ENCODE results near the gene LECT2.
A peak's percentile ranks its signal among the peaks of the same experiment; 100 is the strongest.

Gene LECT2

DNA sequence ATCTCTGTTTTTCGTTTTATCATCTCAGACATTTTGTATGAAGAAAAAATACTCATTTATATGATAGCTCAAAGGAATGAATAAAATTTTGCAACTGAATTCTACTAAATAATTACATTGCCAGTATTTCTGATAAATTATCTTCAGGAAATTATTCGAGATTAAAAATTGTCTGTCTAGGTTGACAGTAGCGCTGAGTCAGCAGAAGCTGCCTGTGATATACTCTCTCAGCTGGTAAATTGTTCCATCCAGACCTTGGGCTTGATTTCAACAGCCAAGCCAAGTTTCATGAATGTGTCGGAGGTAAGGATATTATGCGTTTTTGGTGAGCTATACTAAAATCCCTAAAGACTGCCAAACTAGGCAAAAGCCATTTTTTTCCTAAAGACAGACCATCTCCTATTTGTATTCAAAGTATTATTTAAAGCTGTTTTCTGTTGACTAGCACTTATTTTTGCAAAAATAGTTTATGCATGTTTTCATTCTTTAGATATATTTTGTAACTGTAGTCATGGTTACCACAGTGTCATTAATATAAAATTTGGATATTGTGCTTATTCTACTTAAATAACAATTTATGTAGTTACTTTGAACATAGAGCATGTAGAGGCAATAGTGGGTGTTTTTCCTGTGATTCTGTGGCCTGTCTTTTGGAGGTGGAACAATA, 17.4 kb downstream of the LECT2 start:
- no peak for DNase-seq (ENCODE audit: low read depth in 2 of 3, low spot score in 1 of 3)

DNA sequence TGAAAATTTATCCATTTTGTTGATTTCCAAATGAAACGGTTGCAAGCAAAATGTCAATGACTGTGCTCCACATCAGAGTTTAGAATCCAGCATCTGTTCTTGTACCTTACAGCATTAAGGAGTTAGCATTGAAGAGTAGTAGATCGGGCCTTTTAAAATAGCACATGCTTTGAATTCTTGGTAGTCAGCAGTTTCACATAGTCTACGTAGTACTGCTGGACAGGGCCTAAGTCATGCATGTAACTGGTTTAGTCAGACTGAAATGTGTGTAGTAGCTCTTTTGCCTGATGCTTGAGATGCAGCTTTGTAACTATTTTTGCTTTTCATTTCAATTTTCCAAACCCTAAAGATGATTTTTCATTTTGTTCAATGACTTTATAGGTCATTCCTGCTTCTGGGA, 19.8 kb downstream of the LECT2 start:
- no peak for DNase-seq (ENCODE audit: low read depth in 2 of 3, low spot score in 1 of 3)

GRCh38 chr5:135930949-135931295, 23.9 kb downstream of the LECT2 start:
- no peak for DNase-seq (ENCODE audit: low read depth in 2 of 3, low spot score in 1 of 3)

GRCh38 chr5:135930029-135930948, 24.5 kb downstream of the LECT2 start:
- DNase-seq (ENCODE audit: low read depth in 2 of 3, low spot score in 1 of 3), result no peak

DNA sequence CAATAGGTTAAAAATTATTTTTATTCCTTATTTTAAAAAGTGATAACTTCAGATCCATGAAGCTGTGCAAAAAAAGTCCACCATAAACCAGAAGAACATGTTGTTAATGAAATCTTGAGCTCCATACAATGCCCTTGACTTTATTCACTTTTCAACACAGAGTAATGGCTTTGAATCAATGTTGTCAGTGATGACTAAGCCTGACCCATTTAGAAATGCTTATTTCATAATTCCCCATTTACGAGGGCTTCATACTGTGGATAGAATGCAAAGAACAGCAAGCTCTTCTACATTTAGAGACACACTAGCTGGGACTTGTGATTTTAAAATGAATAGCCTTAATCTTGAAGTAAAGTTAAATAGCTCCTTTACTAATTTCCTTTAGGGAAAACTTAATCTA, 33.4 kb downstream of the LECT2 start:
- DNase-seq (ENCODE audit: low read depth in 2 of 3, low spot score in 1 of 3), result no peak

DNA sequence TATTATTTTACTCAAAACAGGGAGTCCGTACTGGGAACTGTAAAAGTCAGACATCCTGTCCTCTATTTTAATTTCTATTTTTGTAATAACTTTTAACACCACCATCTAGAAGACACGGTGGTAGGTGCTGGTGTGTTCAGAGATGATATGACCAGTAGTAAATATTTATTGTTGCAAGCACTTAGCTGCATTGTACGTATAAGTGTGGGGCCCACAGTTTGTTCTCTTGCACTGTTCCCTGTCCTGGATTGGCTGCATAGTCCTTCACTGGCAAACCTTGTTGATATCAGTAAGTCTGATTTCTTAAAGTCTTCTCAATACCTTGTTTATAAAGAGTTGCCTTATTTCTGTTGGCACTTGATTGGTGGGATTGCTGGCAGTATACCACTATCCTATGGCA, 34.6 kb downstream of the LECT2 start:
- no peak for DNase-seq (ENCODE audit: low read depth in 2 of 3, low spot score in 1 of 3)

GRCh38 chr5:135916638-135917263, 38.0 kb downstream of the LECT2 start:
- DNase-seq (ENCODE audit: low read depth in 2 of 3, low spot score in 1 of 3), result peak in 1 of 3 donors; percentile 7

DNA sequence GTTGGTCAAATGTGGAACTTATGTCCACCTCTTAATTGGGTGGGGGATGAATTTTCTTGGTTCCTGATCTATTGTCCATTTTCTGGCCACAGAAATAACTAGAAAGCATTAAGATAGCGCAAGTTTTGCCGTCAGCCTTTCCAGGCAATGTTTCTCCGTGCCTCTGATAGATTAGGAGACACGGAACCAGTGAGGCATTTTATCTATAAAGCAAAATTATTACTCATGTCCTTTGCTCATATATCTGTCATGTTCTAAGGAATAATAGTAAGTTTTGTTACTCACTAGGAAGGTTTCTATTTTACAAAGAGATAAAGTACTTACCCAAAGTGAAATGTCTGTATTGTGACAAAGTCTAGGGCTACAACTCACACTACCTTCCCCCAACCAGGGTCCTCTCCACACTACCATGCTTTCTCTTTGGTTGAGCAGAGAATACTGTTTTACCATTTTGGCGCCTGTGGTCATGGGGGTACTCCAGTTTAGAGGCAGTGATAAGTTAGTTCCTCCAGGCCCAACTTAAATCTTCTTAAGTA, 39.2 kb downstream of the LECT2 start:
- DNase-seq (ENCODE audit: low read depth in 2 of 3, low spot score in 1 of 3), result no peak

- DNase-seq (ENCODE audit: low read depth in 2 of 3, low spot score in 1 of 3), result no peak
Measured at GRCh38 chr5:135913713-135914626, 40.8 kb downstream of the LECT2 start.

GRCh38 chr5:135905144-135905543, 49.6 kb downstream of the LECT2 start:
- no peak for DNase-seq (ENCODE audit: low read depth in 2 of 3, low spot score in 1 of 3)

DNA sequence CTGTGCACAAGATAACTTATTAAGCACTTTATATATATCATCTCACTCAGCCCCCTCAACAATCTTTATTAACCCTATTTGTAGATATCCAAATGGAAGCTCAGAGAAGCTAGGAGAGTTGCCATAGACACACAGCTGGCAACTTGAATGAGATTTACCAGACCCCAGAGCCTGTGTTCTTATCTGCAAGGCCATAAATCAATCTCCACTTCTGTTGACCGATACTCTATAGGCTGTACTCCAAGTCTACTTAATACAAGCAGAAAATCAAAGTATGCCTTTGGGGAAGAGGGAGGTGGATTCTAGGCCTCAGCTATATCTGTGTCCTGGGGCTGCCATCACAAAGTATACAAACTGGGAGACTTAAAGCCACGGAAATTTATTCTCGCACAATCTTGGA, 53.1 kb downstream of the LECT2 start:
- no peak for DNase-seq (ENCODE audit: low read depth in 2 of 3, low spot score in 1 of 3)

GRCh38 chr5:135900276-135900675, 54.5 kb downstream of the LECT2 start:
- no peak for DNase-seq (ENCODE audit: low read depth in 2 of 3, low spot score in 1 of 3)

DNA sequence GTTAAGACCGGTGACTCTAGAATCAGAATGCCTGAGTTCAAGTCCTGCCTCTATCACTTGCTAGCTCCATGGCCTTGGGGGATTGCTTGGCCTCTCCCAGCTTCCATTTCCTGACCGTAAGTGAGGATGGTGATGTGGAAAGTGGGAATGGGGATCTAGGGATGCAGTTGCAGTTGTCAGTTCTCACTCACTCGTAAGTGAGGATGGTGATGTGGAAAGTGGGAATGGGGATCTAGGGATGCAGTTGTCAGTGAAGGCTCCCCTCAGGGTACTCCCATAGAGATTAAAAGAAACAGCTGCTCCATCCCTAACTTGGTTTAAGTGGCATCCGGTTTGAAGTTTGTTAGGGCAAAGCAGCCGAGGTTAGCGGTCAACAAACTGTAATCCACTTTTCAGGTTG, 56.1 kb downstream of the LECT2 start:
- DNase-seq (ENCODE audit: low read depth in 2 of 3, low spot score in 1 of 3), result no peak
